Ecto neural progenitor cell (in vitro differentiated cells): Measurements from ENCODE around the gene CEMP1.
"Not testable (repeated sequence)": the region's sequence is repeated elsewhere in the genome, so short reads cannot be mapped to it uniquely, and the experiment has no call there.

Source experiments
- DNase-seq: peaks from one replicate; pipeline ENCODE4 v3.0.0-alpha.2; 2018; ENCODE audit warnings: low spot score

Gene CEMP1

GRCh38 chr16:2531371-2531695, at the start of gene CEMP1:
TSS of gene CEMP1 (minus strand) at chr16:2531408. CDS start at chr16:2531073, 335 bp downstream.
- DNase-seq: no peak

GRCh38 chr16:2580818-2581217, 49.6 kb upstream of the CEMP1 start:
- not testable (repeated sequence) for DNase-seq

- DNase-seq: not testable (repeated sequence)
Observed at GRCh38 chr16:2580143-2580542, 48.9 kb upstream of the CEMP1 start.

GRCh38 chr16:2578905-2579304, 47.7 kb upstream of the CEMP1 start:
- DNase-seq: not testable (repeated sequence)

GRCh38 chr16:2577044-2577443, 45.8 kb upstream of the CEMP1 start:
- not testable (repeated sequence) for DNase-seq

GRCh38 chr16:2575839-2576238, 44.6 kb upstream of the CEMP1 start:
- not testable (repeated sequence) for DNase-seq

- DNase-seq: not testable (repeated sequence)
Observed at GRCh38 chr16:2572704-2573103, 41.5 kb upstream of the CEMP1 start.

- DNase-seq: not testable (repeated sequence)
Observed at GRCh38 chr16:2568573-2568972, 37.4 kb upstream of the CEMP1 start.

GRCh38 chr16:2567506-2567905, 36.3 kb upstream of the CEMP1 start:
- not testable (repeated sequence) for DNase-seq

GRCh38 chr16:2560798-2561133, 29.6 kb upstream of the CEMP1 start:
- not testable (repeated sequence) for DNase-seq

GRCh38 chr16:2560131-2560797, 29.1 kb upstream of the CEMP1 start:
- not testable (repeated sequence) for DNase-seq

- DNase-seq: not testable (repeated sequence)
Observed at GRCh38 chr16:2557150-2557549, 25.9 kb upstream of the CEMP1 start.

GRCh38 chr16:2554709-2555425, 23.7 kb upstream of the CEMP1 start:
- not testable (repeated sequence) for DNase-seq

GRCh38 chr16:2551420-2551889, 20.2 kb upstream of the CEMP1 start:
- DNase-seq: peak; percentile 54

- not testable (repeated sequence) for DNase-seq
Observed at GRCh38 chr16:2550283-2550878, 19.2 kb upstream of the CEMP1 start.

- not testable (repeated sequence) for DNase-seq
Observed at GRCh38 chr16:2543771-2544170, 12.6 kb upstream of the CEMP1 start.

GRCh38 chr16:2541409-2541808, 10.2 kb upstream of the CEMP1 start:
- not testable (repeated sequence) for DNase-seq

- not testable (repeated sequence) for DNase-seq
Observed at GRCh38 chr16:2540912-2541311, 9.7 kb upstream of the CEMP1 start.

GRCh38 chr16:2539845-2540458, 8.7 kb upstream of the CEMP1 start:
- DNase-seq: peak; percentile 60

GRCh38 chr16:2539192-2539844, 8.1 kb upstream of the CEMP1 start:
- DNase-seq: not testable (repeated sequence)

- DNase-seq: peak; percentile 95
Observed at GRCh38 chr16:2537451-2538379, 6.5 kb upstream of the CEMP1 start, which contains the start of gene PDPK1. TSS of gene PDPK1 (plus strand) at chr16:2538021. CDS start at chr16:2538113, 92 bp downstream.
